IMR-90 (cell line): Measurements from ENCODE around the gene DOHH. TPM values are rescaled to one million over a fixed set of nuclear protein-coding genes. Genes with fewer than 3 reads are reported as not detected.

Source experiments
- ATAC-seq: fragments of 200-7000 bp; cut with Tn5 transposase; 2 replicates; pipeline ENCODE4 v1.9.1; 2020; ENCODE audit warnings: low read depth, mild to moderate bottlenecking, moderate library complexity
- BruUV-seq: library from RNA; stranded (reverse); fragments of 400-500 nt; replicated peaks from 2 replicates; lab custom pipeline; 2021; lab: Mats Ljungman, UMichigan
- CTCF ChIA-PET: fragments of 300-600 bp; formaldehyde crosslinking; extraction: SDS; loops from one replicate; lab custom pipeline; 2021; ENCODE audit warnings: antibody characterized with exemption; lab: Yijun Ruan, JAX
- POLR2A ChIA-PET: fragments of 300-600 bp; sonication (Branson Sonifier 250); formaldehyde crosslinking; loops from one replicate; lab custom pipeline; 2022; ENCODE audit warnings: antibody characterized with exemption; ENCODE audit not compliant: unreplicated experiment; lab: Charles Lee
- DNase-seq: peaks from one replicate; pipeline ENCODE4 v3.0.0; 2013
- H2AFZ ChIP-seq: replicated peaks from 2 replicates; pipeline ENCODE3; 2013; ENCODE audit warnings: low read length, mild to moderate bottlenecking; ENCODE audit not compliant: poor library complexity
- H2AK5ac ChIP-seq: 2 replicates; pipeline ENCODE4 v1.6.1; 2013; ENCODE audit warnings: low read depth, low read length, inconsistent platforms
- H2AK9ac ChIP-seq: replicated peaks from 2 replicates; pipeline ENCODE3; 2013; ENCODE audit warnings: mild to moderate bottlenecking, low read depth, low read length, moderate library complexity; ENCODE audit not compliant: poor library complexity
- H2BK120ac ChIP-seq: 2 replicates; pipeline ENCODE4 v1.6.1; 2013; ENCODE audit warnings: low read depth, low read length, inconsistent platforms
- H2BK15ac ChIP-seq: 3 replicates; pipeline ENCODE4 v1.6.1; 2013; ENCODE audit warnings: low read depth, low read length, inconsistent platforms
- H2BK20ac ChIP-seq: 2 replicates; pipeline ENCODE4 v1.6.1; 2013; ENCODE audit warnings: low read depth, mild to moderate bottlenecking, inconsistent platforms, low read length, moderate library complexity
- H2BK5ac ChIP-seq: 2 replicates; pipeline ENCODE4 v1.6.1; 2013; ENCODE audit warnings: mild to moderate bottlenecking, low read depth, low read length, inconsistent platforms; ENCODE audit not compliant: poor library complexity, severe bottlenecking
- H3K14ac ChIP-seq: replicated peaks from 2 replicates; pipeline ENCODE4 v1.6.1; 2013; ENCODE audit warnings: low read depth, low read length, inconsistent platforms
- H3K18ac ChIP-seq: 2 replicates; pipeline ENCODE4 v1.6.1; 2013; ENCODE audit warnings: low read depth, low read length, control low read depth
- H3K23ac ChIP-seq: 2 replicates; pipeline ENCODE4 v1.6.1; 2013; ENCODE audit warnings: low read depth, low read length, inconsistent platforms
- H3K27ac ChIP-seq: 2 replicates; pipeline ENCODE4 v1.5.1; 2013; ENCODE audit warnings: mild to moderate bottlenecking, control low read depth, low read length; ENCODE audit not compliant: insufficient read depth
- H3K27me3 ChIP-seq: 2 replicates; pipeline ENCODE4 v1.6.1; 2013; ENCODE audit warnings: low read length; ENCODE audit not compliant: control insufficient read depth, insufficient read depth
- H3K36me3 ChIP-seq: 2 replicates; pipeline ENCODE4 v1.6.1; 2013; ENCODE audit warnings: low read length, mixed read lengths; ENCODE audit not compliant: control insufficient read depth, insufficient read depth
- H3K4ac ChIP-seq: 2 replicates; pipeline ENCODE4 v1.6.1; 2013; ENCODE audit warnings: low read depth, low read length, inconsistent platforms
- H3K4me1 ChIP-seq: 2 replicates; pipeline ENCODE4 v1.6.1; 2013; ENCODE audit warnings: low read length, mixed read lengths; ENCODE audit not compliant: control insufficient read depth, insufficient read depth
- H3K4me2 ChIP-seq: 2 replicates; pipeline ENCODE4 v1.6.1; 2013; ENCODE audit warnings: low read depth, mild to moderate bottlenecking, control low read depth, low read length, moderate library complexity
- H3K4me3 ChIP-seq: 2 replicates; pipeline ENCODE4 v1.5.1; 2013; ENCODE audit warnings: low read depth, mild to moderate bottlenecking, control low read depth, low read length, moderate library complexity; ENCODE audit not compliant: insufficient read depth
- H3K56ac ChIP-seq: 2 replicates; pipeline ENCODE4 v1.6.1; 2013; ENCODE audit warnings: low read length, inconsistent platforms; ENCODE audit not compliant: insufficient read depth; ENCODE audit errors: extremely low read depth
- H3K79me1 ChIP-seq, 2 experiments: 2 replicates each; pipeline ENCODE4 v1.6.1; 2013; ENCODE audit warnings: low read length in 2 of 2, inconsistent platforms in 1 of 2, low read depth in 1 of 2
- H3K9ac ChIP-seq: 2 replicates; pipeline ENCODE4 v1.6.1; 2013; ENCODE audit warnings: low read depth, low read length, control low read depth
- H3K9me1 ChIP-seq: 2 replicates; pipeline ENCODE4 v1.6.1; 2013; ENCODE audit warnings: low read length, inconsistent platforms; ENCODE audit not compliant: insufficient read depth
- H3K9me3 ChIP-seq: 2 replicates; pipeline ENCODE4 v1.6.1; 2013; ENCODE audit warnings: low read length; ENCODE audit not compliant: control insufficient read depth, insufficient read depth
- H4K20me1 ChIP-seq: 2 replicates; pipeline ENCODE4 v1.6.1; 2013; ENCODE audit warnings: low read length, inconsistent platforms; ENCODE audit not compliant: insufficient read depth
- H4K5ac ChIP-seq: 2 replicates; pipeline ENCODE4 v1.6.1; 2013; ENCODE audit warnings: mild to moderate bottlenecking, low read depth, low read length, control low read depth
- H4K8ac ChIP-seq, 2 experiments: 2 replicates each; pipeline ENCODE4 v1.6.1; 2013; ENCODE audit warnings: low read depth in 2 of 2, low read length in 2 of 2, control low read depth in 1 of 2, inconsistent platforms in 1 of 2
- H4K91ac ChIP-seq: 2 replicates; pipeline ENCODE4 v1.6.1; 2013; ENCODE audit warnings: low read depth, low read length, inconsistent platforms; ENCODE audit not compliant: insufficient read depth
- FOS ChIP-seq: fragments of 150-350 bp; IDR thresholded peaks from 2 replicates; pipeline ENCODE4 v1.6.1; 2016; ENCODE audit warnings: low read depth, low read length
- MAZ ChIP-seq: IDR thresholded peaks from 2 replicates; pipeline ENCODE4 v1.6.1; 2012; ENCODE audit warnings: low read depth, mild to moderate bottlenecking, low read length, improper control_type of control experiment, moderate library complexity, borderline replicate concordance
- MXI1 ChIP-seq: IDR thresholded peaks from 2 replicates; pipeline ENCODE4 v1.6.1; 2012; ENCODE audit warnings: low read depth, mild to moderate bottlenecking, low read length, moderate library complexity, borderline replicate concordance
- NFE2L2 ChIP-seq: fragments of 150-350 bp; IDR thresholded peaks from 2 replicates; pipeline ENCODE4 v1.6.1; 2016; ENCODE audit warnings: low read depth, mild to moderate bottlenecking, low read length
- POLR2A ChIP-seq: IDR thresholded peaks from 2 replicates; pipeline ENCODE4 v1.6.1; 2012; ENCODE audit warnings: mild to moderate bottlenecking, low read depth, low read length
- RAD21 ChIP-seq: IDR thresholded peaks from 2 replicates; pipeline ENCODE4 v1.6.1; 2012; ENCODE audit warnings: low read length, improper control_type of control experiment
- RCOR1 ChIP-seq: IDR thresholded peaks from 2 replicates; pipeline ENCODE4 v1.6.1; 2012; ENCODE audit warnings: mild to moderate bottlenecking, low read length, improper control_type of control experiment; ENCODE audit not compliant: insufficient replicate concordance
- RFX5 ChIP-seq: IDR thresholded peaks from 2 replicates; pipeline ENCODE4 v1.8.0; 2012; ENCODE audit warnings: low read depth, mild to moderate bottlenecking, low read length, moderate library complexity
- SMC3 ChIP-seq: fragments of 150-350 bp; IDR thresholded peaks from 2 replicates; pipeline ENCODE4 v1.6.1; 2016; ENCODE audit warnings: low read depth, mild to moderate bottlenecking, antibody characterized with exemption, low read length, moderate library complexity
- USF2 ChIP-seq: fragments of 150-350 bp; IDR thresholded peaks from 2 replicates; pipeline ENCODE4 v1.6.1; 2017; ENCODE audit warnings: mild to moderate bottlenecking, antibody characterized with exemption, low read length, low read depth
- WGBS, 2 experiments: methylation state at CpG; one replicate each; pipeline versions ENCODE4 v1.1.5 to v1.1.7; 2013; ENCODE audit warnings: missing lambda C conversion rate in 2 of 2; ENCODE audit not compliant: insufficient read length in 1 of 2; ENCODE audit errors: extremely low coverage in 2 of 2; 5-methylcytosine and 5-hydroxymethylcytosine counted together
- dilution Hi-C: fragments of 300-500 bp; cut with HindIII; formaldehyde crosslinking; loops from one replicate; pipeline ENCODE4 v1.14.3; 2018; ENCODE audit warnings: low sequenced_read_pairs; ENCODE audit not compliant: unreplicated experiment
- in situ Hi-C: fragments of 300-500 bp; cut with MboI; formaldehyde crosslinking; loops from 3 replicates; pipeline ENCODE4 v1.14.3; 2019; ENCODE audit warnings: low sequenced_read_pairs, inconsistent platforms, mixed read lengths
- intact Hi-C: fragments of 100-400 bp; cut with micrococcal nuclease; formaldehyde crosslinking; loops from 2 replicates; pipeline ENCODE4 v1.10.0; 2022
- polyA plus RNA-seq, 3 experiments: library from polyadenylated mRNA; depleted of rRNA; stranded (reverse); fragments of >200 nt; gene quantifications; 2 replicates each; pipeline ENCODE4 v1.2.3, GENCODE V29; 2012; ENCODE audit warnings: low replicate concordance in 1 of 3
- total RNA-seq: library from RNA; depleted of rRNA; stranded (reverse); fragments of >200 nt; gene quantifications from 2 replicates; pipeline ENCODE4 v1.2.3, GENCODE V29; 2012
- TF ChIP-seq, protein P1 (sequence below): fragments of 150-350 bp; IDR thresholded peaks from 2 replicates; pipeline ENCODE4 v1.6.1; 2016; ENCODE audit warnings: low read depth, mild to moderate bottlenecking, low read length, moderate library complexity, borderline replicate concordance

The DOHH gene
- total and polyA plus RNA-seq, 2 of the 4 experiments (the other 2 are of a cell fraction) = 3.2 to 9.2 TPM

DNA sequence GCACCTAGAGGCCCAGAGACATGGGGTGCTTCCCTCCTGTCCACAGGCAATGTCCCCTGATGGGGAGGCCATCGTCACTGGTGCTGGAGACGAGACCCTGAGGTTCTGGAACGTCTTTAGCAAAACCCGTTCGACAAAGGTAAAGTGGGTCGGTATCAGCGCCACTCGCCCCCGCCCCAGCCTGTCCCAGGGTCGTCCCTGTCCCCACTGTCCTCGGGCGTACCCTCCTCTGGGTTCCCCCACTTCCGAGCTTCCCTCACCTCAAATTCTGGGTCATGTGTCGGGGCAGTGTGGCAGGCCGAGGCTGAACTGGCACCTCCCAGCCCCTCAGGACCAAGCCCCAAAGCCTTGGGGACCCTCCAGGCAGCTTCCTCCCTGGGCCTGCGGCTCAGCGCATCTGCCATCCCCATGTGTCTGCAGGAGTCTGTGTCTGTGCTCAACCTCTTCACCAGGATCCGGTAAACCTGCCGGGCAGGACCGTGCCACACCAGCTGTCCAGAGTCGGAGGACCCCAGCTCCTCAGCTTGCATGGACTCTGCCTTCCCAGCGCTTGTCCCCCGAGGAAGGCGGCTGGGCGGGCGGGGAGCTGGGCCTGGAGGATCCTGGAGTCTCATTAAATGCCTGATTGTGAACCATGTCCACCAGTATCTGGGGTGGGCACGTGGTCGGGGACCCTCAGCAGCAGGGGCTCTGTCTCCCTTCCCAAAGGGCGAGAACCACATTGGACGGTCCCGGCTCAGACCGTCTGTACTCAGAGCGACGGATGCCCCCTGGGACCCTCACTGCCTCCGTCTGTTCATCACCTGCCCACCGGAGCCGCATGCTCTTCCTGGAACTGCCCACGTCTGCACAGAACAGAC lies 34.1 kb upstream of the DOHH start (continued):
- no peak for TF ChIP-seq NFE2L2

DNA sequence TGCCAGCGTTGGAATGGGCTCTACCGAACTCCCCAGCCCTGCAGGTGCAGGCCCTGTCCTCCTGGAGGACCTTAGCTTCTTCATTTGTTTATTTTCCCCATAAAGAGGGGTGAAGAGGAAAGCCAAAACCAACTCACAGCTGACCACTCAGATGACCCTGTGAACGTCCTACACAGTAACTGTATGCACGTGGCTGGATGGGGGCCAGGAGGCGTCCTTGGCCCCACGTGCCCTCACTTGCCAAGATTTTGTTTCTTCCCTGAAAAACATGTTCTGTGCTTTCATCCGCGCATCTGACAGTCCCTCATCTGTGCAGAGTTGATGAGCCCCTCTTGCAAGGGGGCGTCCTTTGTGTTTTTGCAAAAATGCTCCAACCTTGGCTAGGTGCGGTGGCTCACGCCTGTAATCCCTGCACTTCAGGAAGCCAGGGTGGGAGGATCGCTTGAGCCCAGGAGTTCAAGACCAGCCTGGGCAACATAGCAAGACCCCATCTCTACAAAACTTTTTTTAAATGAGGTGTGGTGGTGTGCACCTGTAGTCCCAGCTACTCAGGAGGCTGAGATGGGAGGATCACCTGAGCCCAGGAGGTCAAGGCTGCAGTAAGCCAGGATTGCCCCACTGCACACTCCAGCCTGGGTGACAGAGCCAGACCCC lies 33.2 kb upstream of the DOHH start:
- ChIA-PET CTCF (no interaction called here), POLR2A (no interaction called here)
- no peak overlapping the region for H3K56ac ChIP-seq
- no peak overlapping the region for H2AK9ac ChIP-seq
- no peak overlapping the region for H4K5ac ChIP-seq
- H2AFZ ChIP-seq = no peak overlapping the region
- in situ Hi-C loops (no loop called here), intact Hi-C loops (no loop called here), dilution Hi-C loops (no loop called here)
- H2BK120ac ChIP-seq = no peak overlapping the region
- H3K79me1 ChIP-seq = peaks cover 3 to 25% of the 10 kb centered on the region in 2 experiments; a peak in 3 of 4 replicates
- TF ChIP-seq FOS (no peak), SMC3 (no peak), POLR2A (no peak), RAD21 (no peak), USF2 (no peak), NFE2L2 (no peak), RFX5 (no peak), RCOR1 (no peak), MAZ (no peak), MXI1 (no peak)
- TF ChIP-seq, protein P1, sequence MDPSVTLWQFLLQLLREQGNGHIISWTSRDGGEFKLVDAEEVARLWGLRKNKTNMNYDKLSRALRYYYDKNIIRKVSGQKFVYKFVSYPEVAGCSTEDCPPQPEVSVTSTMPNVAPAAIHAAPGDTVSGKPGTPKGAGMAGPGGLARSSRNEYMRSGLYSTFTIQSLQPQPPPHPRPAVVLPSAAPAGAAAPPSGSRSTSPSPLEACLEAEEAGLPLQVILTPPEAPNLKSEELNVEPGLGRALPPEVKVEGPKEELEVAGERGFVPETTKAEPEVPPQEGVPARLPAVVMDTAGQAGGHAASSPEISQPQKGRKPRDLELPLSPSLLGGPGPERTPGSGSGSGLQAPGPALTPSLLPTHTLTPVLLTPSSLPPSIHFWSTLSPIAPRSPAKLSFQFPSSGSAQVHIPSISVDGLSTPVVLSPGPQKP = no peak
- no peaks in the 10 kb centered on the region for H3K4me1 ChIP-seq
- ATAC-seq (no peak), DNase-seq (no peak)
- H3K27ac ChIP-seq = no peak overlapping the region
- WGBS, 2 experiments = 89% methylated on average over 6 of the region's 12 CpGs; no CpG with 5 or more reads in 1 of the 2 experiments
- no peak overlapping the region for H2AK5ac ChIP-seq
- no peak overlapping the region for H3K4ac ChIP-seq
- no peaks in the 10 kb centered on the region for H3K27me3 ChIP-seq
- no peak overlapping the region for H3K18ac ChIP-seq
- H3K4me3 ChIP-seq = no peak overlapping the region
- H3K9me1 ChIP-seq = 0 out of 2 replicates have a peak, but pooled peaks cover 2% of the 10 kb centered on the region
- peaks cover 61% of the 10 kb centered on the region for H3K36me3 ChIP-seq
- H2BK15ac ChIP-seq = no peak overlapping the region
- H3K9ac ChIP-seq = no peak overlapping the region
- no peak overlapping the region for H4K91ac ChIP-seq
- no peak overlapping the region for H3K14ac ChIP-seq
- H3K23ac ChIP-seq = no peak overlapping the region
- H4K20me1 ChIP-seq = peaks cover 22% of the 10 kb centered on the region
- no peaks in the 10 kb centered on the region for H3K9me3 ChIP-seq
- H2BK20ac ChIP-seq = no peak overlapping the region
- H4K8ac ChIP-seq = no peak overlapping the region
- no TSS peak for BruUV-seq
- H3K4me2 ChIP-seq = no peak overlapping the region
- no peak overlapping the region for H2BK5ac ChIP-seq
